A673 (cell line): ENCODE data around the gene RPTOR. TPM values are rescaled to one million over a fixed set of nuclear protein-coding genes. Genes with fewer than 3 reads are reported as not detected.

ENCODE experiments used
- BruUV-seq: library from RNA; stranded (reverse); fragments of 400-500 nt; replicated peaks from 2 replicates; lab custom pipeline; 2021; lab: Mats Ljungman, UMichigan
- CTCF ChIA-PET: fragments of 300-600 bp; sonication (Branson Sonifier 250); formaldehyde crosslinking; loops from one replicate; lab custom pipeline; 2022; ENCODE audit warnings: antibody characterized with exemption; lab: Charles Lee
- POLR2A ChIA-PET: fragments of 300-600 bp; sonication (Branson Sonifier 250); formaldehyde crosslinking; loops from one replicate; lab custom pipeline; 2022; ENCODE audit warnings: antibody characterized with exemption; ENCODE audit not compliant: low non-redundant PET; lab: Charles Lee
- DNase-seq: peaks from one replicate; pipeline ENCODE4 v3.0.0-alpha.2; 2015; ENCODE audit warnings: low spot score
- H3K27ac ChIP-seq: fragments of 200-600 bp; sonication (generic); 2 replicates; pipeline ENCODE4 v1.5.1; 2016; ENCODE audit warnings: mixed run types, low read depth, mild to moderate bottlenecking, mixed read lengths, antibody characterized with exemption, low read length; ENCODE audit not compliant: poor library complexity, severe bottlenecking
- H3K27me3 ChIP-seq: fragments of 200-600 bp; sonication (generic); replicated peaks from 2 replicates; pipeline ENCODE4 v1.6.1; 2017; ENCODE audit warnings: mixed run types, low read depth, mild to moderate bottlenecking, mixed read lengths, antibody characterized with exemption, low read length; ENCODE audit not compliant: insufficient read depth, poor library complexity
- H3K36me3 ChIP-seq: fragments of 200-600 bp; sonication (generic); 2 replicates; pipeline ENCODE4 v1.6.1; 2016; ENCODE audit warnings: mixed run types, mild to moderate bottlenecking, mixed read lengths, antibody characterized with exemption, low read length; ENCODE audit not compliant: insufficient read depth, poor library complexity, severe bottlenecking
- H3K4me1 ChIP-seq: fragments of 200-600 bp; sonication (generic); 2 replicates; pipeline ENCODE4 v1.6.1; 2017; ENCODE audit warnings: mixed run types, mild to moderate bottlenecking, mixed read lengths, antibody characterized with exemption, low read length; ENCODE audit not compliant: insufficient read depth, poor library complexity, severe bottlenecking
- H3K4me3 ChIP-seq: fragments of 200-600 bp; sonication (generic); 2 replicates; pipeline ENCODE4 v1.5.1; 2016; ENCODE audit warnings: low read depth, mixed run types, mild to moderate bottlenecking, mixed read lengths, low read length; ENCODE audit not compliant: poor library complexity, severe bottlenecking
- H3K9me3 ChIP-seq: fragments of 200-600 bp; sonication (generic); 2 replicates; pipeline ENCODE4 v1.6.1; 2016; ENCODE audit warnings: mixed run types, low read depth, mild to moderate bottlenecking, mixed read lengths, antibody characterized with exemption, low read length; ENCODE audit not compliant: poor library complexity, severe bottlenecking
- EZH2 ChIP-seq: fragments of 200-600 bp; sonication (generic); IDR thresholded peaks from 2 replicates; pipeline ENCODE4 v1.6.1; 2017; ENCODE audit warnings: borderline replicate concordance, low read depth, mild to moderate bottlenecking, mixed read lengths, antibody characterized with exemption, low read length; ENCODE audit not compliant: poor library complexity, severe bottlenecking
- intact Hi-C: fragments of 100-400 bp; cut with micrococcal nuclease; formaldehyde crosslinking; loops from one replicate; pipeline ENCODE4 v1.10.0; 2022; ENCODE audit not compliant: unreplicated experiment
- total RNA-seq: library from RNA; stranded (reverse); gene quantifications from 2 replicates; pipeline ENCODE4 v1.2.3, GENCODE V29; 2021
- TF ChIP-seq, protein P1 (sequence below): fragments of 300-800, 200-600 bp; sonication (generic); conservative IDR thresholded peaks from 2 replicates; pipeline ENCODE4 v1.5.1; 2017; ENCODE audit warnings: low read depth, mild to moderate bottlenecking, antibody characterized with exemption, low read length, moderate library complexity, mixed read lengths

Gene RPTOR
- total RNA-seq, 1 experiment from 2014 or later: 55.2 TPM

DNA sequence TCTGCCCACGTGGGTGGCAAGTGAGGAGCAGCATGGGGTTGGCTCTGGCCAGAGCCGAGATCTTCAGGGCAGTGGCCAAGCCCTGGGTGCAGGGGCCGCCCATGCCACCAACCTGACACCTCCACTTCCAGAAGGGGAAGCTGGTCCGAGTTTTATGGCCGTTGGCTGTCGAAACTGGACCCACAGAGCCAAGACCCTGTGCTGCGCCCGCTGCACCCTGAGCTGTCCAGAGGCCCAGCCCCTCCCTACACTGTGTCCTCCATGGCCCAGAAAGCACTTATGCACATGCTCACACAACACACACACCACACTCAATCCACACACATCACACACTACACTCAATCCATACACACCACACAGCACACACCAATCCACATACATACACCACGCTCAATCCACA, 33.9 kb upstream of the RPTOR start:
- Histone ChIP-seq H3K27me3 (peaks cover 31% of the 10 kb centered on the region), H3K36me3 (no peaks in the 10 kb centered on the region), H3K27ac (no peak overlapping the region), H3K9me3 (no peaks in the 10 kb centered on the region), H3K4me3 (no peak overlapping the region), H3K4me1 (no peaks in the 10 kb centered on the region)
- no peak for TF ChIP-seq EZH2
- TF ChIP-seq, protein P1, sequence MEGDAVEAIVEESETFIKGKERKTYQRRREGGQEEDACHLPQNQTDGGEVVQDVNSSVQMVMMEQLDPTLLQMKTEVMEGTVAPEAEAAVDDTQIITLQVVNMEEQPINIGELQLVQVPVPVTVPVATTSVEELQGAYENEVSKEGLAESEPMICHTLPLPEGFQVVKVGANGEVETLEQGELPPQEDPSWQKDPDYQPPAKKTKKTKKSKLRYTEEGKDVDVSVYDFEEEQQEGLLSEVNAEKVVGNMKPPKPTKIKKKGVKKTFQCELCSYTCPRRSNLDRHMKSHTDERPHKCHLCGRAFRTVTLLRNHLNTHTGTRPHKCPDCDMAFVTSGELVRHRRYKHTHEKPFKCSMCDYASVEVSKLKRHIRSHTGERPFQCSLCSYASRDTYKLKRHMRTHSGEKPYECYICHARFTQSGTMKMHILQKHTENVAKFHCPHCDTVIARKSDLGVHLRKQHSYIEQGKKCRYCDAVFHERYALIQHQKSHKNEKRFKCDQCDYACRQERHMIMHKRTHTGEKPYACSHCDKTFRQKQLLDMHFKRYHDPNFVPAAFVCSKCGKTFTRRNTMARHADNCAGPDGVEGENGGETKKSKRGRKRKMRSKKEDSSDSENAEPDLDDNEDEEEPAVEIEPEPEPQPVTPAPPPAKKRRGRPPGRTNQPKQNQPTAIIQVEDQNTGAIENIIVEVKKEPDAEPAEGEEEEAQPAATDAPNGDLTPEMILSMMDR: no peak
- BruUV-seq: no TSS peak
- intact Hi-C loops: no loop called here
- no peak for DNase-seq
- ChIA-PET CTCF (no interaction called here), POLR2A (no interaction called here)

- Histone ChIP-seq H3K27ac (no peak overlapping the region), H3K27me3 (peaks cover 26% of the 10 kb centered on the region), H3K36me3 (no peaks in the 10 kb centered on the region), H3K4me1 (no peaks in the 10 kb centered on the region), H3K9me3 (no peaks in the 10 kb centered on the region), H3K4me3 (no peak overlapping the region)
- CTCF ChIA-PET: no interaction called here
- intact Hi-C loops: no loop called here
- POLR2A ChIA-PET: no interaction called here
- TF ChIP-seq, protein P1: no peak
- no peak for TF ChIP-seq EZH2
- DNase-seq: no peak
- BruUV-seq: no TSS peak
Observed at GRCh38 chr17:80511222-80512180, 33.1 kb upstream of the RPTOR start.

GRCh38 chr17:80512233-80512632, 32.4 kb upstream of the RPTOR start:
- Histone ChIP-seq H3K27ac (no peak overlapping the region), H3K4me3 (no peak overlapping the region), H3K36me3 (no peaks in the 10 kb centered on the region), H3K27me3 (peaks cover 20% of the 10 kb centered on the region), H3K4me1 (no peaks in the 10 kb centered on the region), H3K9me3 (no peaks in the 10 kb centered on the region)
- DNase-seq: no peak
- BruUV-seq: no TSS peak
- ChIA-PET CTCF (no interaction called here), POLR2A (no interaction called here)
- intact Hi-C loops: no loop called here
- no peak for TF ChIP-seq EZH2
- TF ChIP-seq, protein P1: no peak
